Immature natural killer cell (primary cell): Measurements from ENCODE around the gene GLMN. TPM values are rescaled to one million over a fixed set of nuclear protein-coding genes. Genes with fewer than 3 reads are reported as not detected.
"Not testable (repeated sequence)": the region's sequence is repeated elsewhere in the genome, so short reads cannot be mapped to it uniquely, and the experiment has no call there.

ENCODE experiments used
- DNase-seq, 3 donors: peaks; one replicate each; pipeline ENCODE4 v3.0.0; 2022; ENCODE audit warnings: mixed read lengths in 1 of 3
- H3K27ac Mint-ChIP-seq, 6 donors: one replicate each; pipeline ENCODE4 v1.8.0; 2020; ENCODE audit warnings: mixed read lengths in 6 of 6, mild to moderate bottlenecking in 5 of 6, inconsistent platforms in 4 of 6, moderate library complexity in 3 of 6
- H3K27me3 Mint-ChIP-seq, 3 donors: one replicate each; pipeline ENCODE4 v1.8.0; 2020 to 2021; ENCODE audit warnings: low read depth in 3 of 3, mild to moderate bottlenecking in 3 of 3, mixed read lengths in 3 of 3, moderate library complexity in 3 of 3, inconsistent platforms in 1 of 3
- H3K36me3 Mint-ChIP-seq, 3 donors: one replicate each; pipeline ENCODE4 v1.8.0; 2020; ENCODE audit warnings: mixed read lengths in 3 of 3, inconsistent platforms in 2 of 3, mild to moderate bottlenecking in 2 of 3
- H3K4me1 Mint-ChIP-seq, 2 donors: one replicate each; pipeline ENCODE4 v1.8.0; 2020; ENCODE audit warnings: inconsistent platforms in 2 of 2, mild to moderate bottlenecking in 2 of 2, mixed read lengths in 2 of 2, moderate library complexity in 1 of 2
- H3K4me3 Mint-ChIP-seq, 5 donors: one replicate each; pipeline ENCODE4 v1.8.0; 2020; ENCODE audit warnings: mild to moderate bottlenecking in 5 of 5, mixed read lengths in 5 of 5, inconsistent platforms in 3 of 5, moderate library complexity in 3 of 5
- H3K9me3 Mint-ChIP-seq, 6 donors: one replicate each; pipeline ENCODE4 v1.8.0; 2020; ENCODE audit warnings: mild to moderate bottlenecking in 6 of 6, mixed read lengths in 6 of 6, inconsistent platforms in 4 of 6, moderate library complexity in 3 of 6
- polyA plus RNA-seq, 3 donors: library from polyadenylated mRNA; unstranded; fragments of 300-500 nt; fragmentation: Illumina TruSeq; gene quantifications; one replicate each; pipeline ENCODE4 v1.2.3, GENCODE V29; 2021

GLMN gene
- polyA plus RNA-seq, 3 donors from 2014 or later = 10.8 to 18.3 (median 15.3) TPM

DNA sequence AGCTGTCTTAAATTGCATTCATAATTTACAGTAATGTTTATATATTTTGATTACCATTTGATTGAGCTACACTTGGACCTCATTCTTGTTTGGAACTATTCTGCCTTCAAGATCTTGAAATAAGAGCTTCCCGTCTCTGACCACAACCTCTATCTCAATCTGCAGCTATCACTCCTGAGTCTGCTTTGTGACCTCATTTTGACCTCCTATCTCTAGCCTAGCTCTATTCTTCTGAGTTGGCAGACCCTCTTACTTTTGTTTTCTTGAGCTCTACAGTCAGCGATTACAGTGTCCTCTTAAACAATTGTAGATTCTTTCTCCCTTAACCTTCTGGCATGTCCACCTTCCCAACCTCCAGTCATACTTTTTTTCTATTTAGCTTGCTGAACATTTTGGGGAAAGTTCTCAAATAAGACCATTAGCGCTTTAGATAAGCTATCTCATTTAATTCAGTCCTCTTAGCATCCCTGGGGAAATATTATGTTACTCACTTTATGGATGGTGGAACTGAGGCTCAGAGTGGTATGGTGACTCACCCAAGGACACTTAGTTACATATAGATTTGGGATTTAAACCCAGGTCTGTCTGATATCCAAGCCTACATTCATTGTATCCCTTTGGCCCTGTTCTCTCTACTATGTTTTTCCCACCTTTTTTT is 19.2 kb upstream of the GLMN start:
- H3K27me3 Mint-ChIP-seq = peaks cover 0 to 15% (median 2%) of the 10 kb centered on the region in 3 donors
- DNase-seq = peak; percentile 51 to 65 (median 55)
- peaks cover 8 to 10% (median 10%) of the 10 kb centered on the region in 3 donors for H3K36me3 Mint-ChIP-seq
- H3K9me3 Mint-ChIP-seq = no peaks in the 10 kb centered on the region
- H3K27ac Mint-ChIP-seq = peak overlapping the region; percentile 86 to 94 (median 92)
- peaks cover 58 to 59% of the 10 kb centered on the region in 2 donors for H3K4me1 Mint-ChIP-seq
- H3K4me3 Mint-ChIP-seq = peak overlapping the region; percentile 40 to 72 (median 62)

GRCh38 chr1:92315766-92316599 is 17.2 kb upstream of the GLMN start:
- DNase-seq = peak; percentile 82 to 86 (median 83)
- Mint-ChIP-seq H3K27ac (peak overlapping the region; percentile 94 to 99 (median 98)), H3K4me3 (peak overlapping the region; percentile 36 to 81 (median 72))

GRCh38 chr1:92314024-92314423 is 15.2 kb upstream of the GLMN start:
- Mint-ChIP-seq H3K27ac (peak overlapping the region; percentile 75 to 99 (median 94)), H3K4me3 (peak overlapping the region in 4 of 5 donors; percentile 15 to 54 (median 20)), H3K36me3 (peaks cover 3 to 9% (median 8%) of the 10 kb centered on the region in 3 donors), H3K4me1 (peaks cover 57 to 69% of the 10 kb centered on the region in 2 donors), H3K27me3 (peaks cover 0 to 15% (median 2%) of the 10 kb centered on the region in 3 donors), H3K9me3 (no peaks in the 10 kb centered on the region)
- no peak for DNase-seq

More at GRCh38 chr1:92315766-92316599, 17.2 kb upstream of the GLMN start:
- Mint-ChIP-seq H3K36me3 (peaks cover 4 to 9% (median 8%) of the 10 kb centered on the region in 3 donors), H3K9me3 (no peaks in the 10 kb centered on the region), H3K4me1 (peaks cover 63 to 67% of the 10 kb centered on the region in 2 donors), H3K27me3 (peaks cover 0 to 15% (median 2%) of the 10 kb centered on the region in 3 donors)

DNA sequence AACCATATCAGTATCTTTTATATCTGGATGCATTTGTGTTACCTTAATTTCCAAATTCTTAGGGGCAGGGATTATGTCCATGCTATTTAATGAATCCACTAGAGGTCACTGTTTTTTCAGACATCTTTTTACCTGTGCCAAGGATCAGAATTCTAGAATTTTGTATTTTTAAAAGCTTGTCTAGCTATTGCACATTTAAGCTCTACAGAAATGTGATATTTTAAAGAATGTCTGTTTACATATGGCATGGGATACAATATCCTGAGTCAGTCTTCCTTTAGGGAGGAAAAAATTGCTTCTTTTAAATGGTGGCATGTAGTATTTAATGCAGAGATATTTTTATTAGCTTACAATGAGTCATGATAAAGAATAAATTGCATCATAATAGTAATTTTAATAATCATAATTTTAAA is 11.4 kb upstream of the GLMN start:
- peak; percentile 26 to 57 (median 40) for DNase-seq
- H3K36me3 Mint-ChIP-seq = peaks cover 7 to 16% (median 13%) of the 10 kb centered on the region in 3 donors
- H3K4me1 Mint-ChIP-seq = peaks cover 20 to 32% of the 10 kb centered on the region in 2 donors

DNA sequence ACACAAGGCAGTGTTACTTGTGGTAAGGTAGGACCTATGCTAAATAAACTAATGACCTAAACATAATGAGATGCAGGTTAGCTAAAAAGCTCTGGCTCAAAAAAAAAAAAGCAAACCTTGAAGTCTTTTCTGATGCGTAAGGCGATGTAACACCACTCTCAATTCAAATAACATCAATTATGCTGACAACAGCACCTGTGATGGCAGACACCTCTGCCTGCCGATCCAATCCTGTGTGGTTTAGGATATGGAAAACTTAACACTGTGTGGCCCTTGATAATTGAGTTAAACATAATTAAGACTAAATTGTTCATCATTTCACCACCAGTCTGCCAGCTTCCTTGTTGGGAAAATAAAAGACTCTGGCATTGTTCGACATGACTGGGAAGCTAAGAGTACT is 9.2 kb upstream of the GLMN start:
- H3K27me3 Mint-ChIP-seq = no peaks in the 10 kb centered on the region
- no peak for DNase-seq
- H3K9me3 Mint-ChIP-seq = no peaks in the 10 kb centered on the region
- H3K27ac Mint-ChIP-seq = peak overlapping the region in 2 of 6 donors; percentile 29 to 75
- H3K4me3 Mint-ChIP-seq = no peak overlapping the region
- peaks cover 12 to 23% (median 13%) of the 10 kb centered on the region in 3 donors for H3K36me3 Mint-ChIP-seq
- peaks cover 5 to 14% of the 10 kb centered on the region in 2 donors for H3K4me1 Mint-ChIP-seq

More for the DNA sequence above, 11.4 kb upstream of the GLMN start:
- Mint-ChIP-seq H3K4me3 (no peak overlapping the region), H3K27me3 (peaks cover 0 to 7% (median 0%) of the 10 kb centered on the region in 3 donors), H3K27ac (peak overlapping the region in 3 of 6 donors; percentile 19 to 75 (median 48)), H3K9me3 (no peaks in the 10 kb centered on the region)

DNA sequence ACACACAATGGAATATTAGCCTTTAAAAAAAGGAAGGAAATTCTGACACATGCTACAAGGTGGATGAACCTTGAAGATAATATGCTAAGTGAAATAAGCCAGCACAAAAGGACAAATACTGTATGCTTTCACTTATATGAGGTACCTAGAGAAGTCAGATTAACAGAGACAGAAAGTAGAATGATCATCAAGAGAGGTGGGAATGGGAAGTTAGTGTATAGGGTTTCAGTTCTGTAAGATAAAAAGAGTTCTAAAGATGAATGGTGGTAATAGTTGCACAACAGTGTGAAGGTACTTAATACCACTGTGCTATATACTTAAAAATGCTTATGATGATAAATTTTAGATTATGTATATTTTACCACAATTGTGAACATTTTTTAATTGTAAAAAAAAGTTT is 7.2 kb upstream of the GLMN start:
- H3K4me3 Mint-ChIP-seq = no peak overlapping the region
- H3K27ac Mint-ChIP-seq = peak overlapping the region in 1 of 6 donors; percentile 6
- no peak for DNase-seq
- peaks cover 8 to 19% (median 12%) of the 10 kb centered on the region in 3 donors for H3K36me3 Mint-ChIP-seq
- H3K9me3 Mint-ChIP-seq = no peaks in the 10 kb centered on the region
- H3K4me1 Mint-ChIP-seq = peaks cover 0 to 7% of the 10 kb centered on the region in 2 donors
- no peaks in the 10 kb centered on the region for H3K27me3 Mint-ChIP-seq

- peaks cover 0 to 3% (median 2%) of the 10 kb centered on the region in 3 donors for H3K27me3 Mint-ChIP-seq
- peaks cover 8 to 19% (median 9%) of the 10 kb centered on the region in 3 donors for H3K36me3 Mint-ChIP-seq
- H3K9me3 Mint-ChIP-seq = no peaks in the 10 kb centered on the region
- H3K4me3 Mint-ChIP-seq = no peak overlapping the region
- DNase-seq = no peak
- peaks cover 32 to 44% of the 10 kb centered on the region in 2 donors for H3K4me1 Mint-ChIP-seq
- no peak overlapping the region for H3K27ac Mint-ChIP-seq
Observed at GRCh38 chr1:92301021-92301420, 2.2 kb upstream of the GLMN start.

GRCh38 chr1:92299477-92300150 is 827 bp upstream of the GLMN start:
- Mint-ChIP-seq H3K27ac (peak overlapping the region; percentile 96 to 99 (median 98)), H3K36me3 (peaks cover 14 to 20% (median 15%) of the 10 kb centered on the region in 3 donors), H3K9me3 (no peaks in the 10 kb centered on the region), H3K27me3 (peaks cover 0 to 3% (median 2%) of the 10 kb centered on the region in 3 donors), H3K4me1 (peaks cover 35 to 53% of the 10 kb centered on the region in 2 donors), H3K4me3 (peak overlapping the region; percentile 88 to 99 (median 96))
- DNase-seq = no peak

DNA sequence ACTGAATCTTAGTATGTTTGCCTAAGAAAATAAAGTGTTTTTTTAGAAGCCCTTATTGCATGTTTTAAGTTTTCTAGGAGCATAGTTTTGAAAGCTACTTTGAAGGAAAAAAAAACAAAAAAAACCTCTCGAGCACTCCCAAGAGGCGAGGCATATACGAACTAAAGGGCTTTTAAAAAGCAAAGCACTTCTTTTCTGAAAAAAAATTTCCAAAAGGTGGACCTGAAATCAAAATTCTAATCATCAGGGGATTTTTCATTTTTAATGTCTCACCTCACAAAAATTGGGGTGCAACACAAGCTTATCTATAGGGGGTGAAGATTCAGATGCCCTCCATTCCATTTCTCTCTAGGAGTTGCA is 594 bp downstream of the GLMN start:
- DNase-seq = no peak
- Mint-ChIP-seq H3K36me3 (peaks cover 13 to 20% (median 20%) of the 10 kb centered on the region in 3 donors), H3K27ac (peak overlapping the region; percentile 96 to 99 (median 98)), H3K27me3 (peaks cover 0 to 3% (median 2%) of the 10 kb centered on the region in 3 donors), H3K4me3 (peak overlapping the region; percentile 88 to 99 (median 96)), H3K9me3 (no peaks in the 10 kb centered on the region), H3K4me1 (peaks cover 35 to 53% of the 10 kb centered on the region in 2 donors)

DNA sequence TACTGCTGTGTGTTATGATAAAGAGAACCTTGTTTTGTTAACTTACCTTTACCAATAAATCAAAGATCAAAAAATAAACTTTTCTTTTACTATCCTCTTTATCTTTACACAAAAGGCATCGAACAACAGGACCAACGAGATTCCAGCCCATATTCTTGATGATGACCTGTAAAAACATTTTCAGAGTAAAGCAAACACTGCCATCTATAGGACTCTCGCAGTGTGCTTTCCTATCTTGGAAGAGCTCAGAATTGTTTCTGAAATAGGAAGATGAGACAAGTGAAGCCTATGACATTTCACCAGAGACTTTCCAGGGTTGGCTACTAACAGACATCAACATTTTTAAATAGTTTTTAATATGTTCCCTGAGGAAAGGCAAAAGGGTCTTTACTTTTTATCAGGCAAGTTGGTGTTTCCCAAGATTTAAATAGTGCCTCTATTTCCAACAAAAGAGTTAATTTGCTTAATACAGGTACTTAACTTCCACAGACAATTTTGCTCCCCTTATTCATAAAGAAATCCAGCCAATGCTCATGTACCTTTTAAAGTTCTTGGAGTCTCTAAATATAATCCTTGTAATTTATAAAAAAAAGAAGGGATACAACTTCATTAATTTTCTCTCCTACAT is 7.3 kb downstream of the GLMN start:
- peak in 1 of 3 donors; percentile 31 for DNase-seq
- Mint-ChIP-seq H3K4me1 (peaks cover 7 to 14% of the 10 kb centered on the region in 2 donors), H3K9me3 (no peaks in the 10 kb centered on the region), H3K36me3 (peaks cover 16 to 38% (median 31%) of the 10 kb centered on the region in 3 donors), H3K27me3 (no peaks in the 10 kb centered on the region), H3K4me3 (no peak overlapping the region), H3K27ac (no peak overlapping the region)

DNA sequence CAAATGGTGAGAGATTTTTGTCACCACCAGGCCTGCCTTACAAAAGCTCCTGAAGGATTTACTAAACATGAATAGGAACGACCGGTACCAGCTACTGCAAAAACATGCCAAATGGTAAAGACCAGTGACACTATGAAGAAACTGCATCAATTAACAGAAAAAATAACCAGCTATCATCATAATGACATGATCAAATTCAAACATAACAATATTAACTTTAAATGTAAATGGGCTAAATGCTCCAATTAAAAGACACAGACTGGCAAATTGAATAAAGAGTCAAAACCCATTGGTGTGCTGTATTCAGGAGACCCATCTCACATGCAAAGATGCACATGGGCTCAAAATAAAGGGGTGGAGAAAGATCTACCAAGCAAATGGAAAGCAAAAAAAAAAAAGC is 17.4 kb downstream of the GLMN start:
- Mint-ChIP-seq H3K4me1 (peaks cover 12 to 21% of the 10 kb centered on the region in 2 donors), H3K36me3 (peaks cover 38 to 79% (median 66%) of the 10 kb centered on the region in 3 donors)
- not testable (repeated sequence) for H3K4me3 Mint-ChIP-seq, H3K9me3 Mint-ChIP-seq, H3K27ac Mint-ChIP-seq, DNase-seq, H3K27me3 Mint-ChIP-seq

- Mint-ChIP-seq H3K36me3 (peaks cover 40 to 74% (median 67%) of the 10 kb centered on the region in 3 donors), H3K4me1 (peaks cover 12 to 21% of the 10 kb centered on the region in 2 donors)
- H3K27me3 Mint-ChIP-seq, H3K27ac Mint-ChIP-seq, DNase-seq, H3K9me3 Mint-ChIP-seq, H3K4me3 Mint-ChIP-seq: not testable (repeated sequence)
Observed at GRCh38 chr1:92279781-92280180, 19.0 kb downstream of the GLMN start.
